OCI-LY7 (cell line): ENCODE measurements around the gene KCNK16. TPM values are rescaled to one million over a fixed set of nuclear protein-coding genes. Genes with fewer than 3 reads are reported as not detected.

ENCODE experiments used
- BruUV-seq: library from RNA; stranded (reverse); fragments of 400-500 nt; replicated peaks from 2 replicates; lab custom pipeline; 2021; lab: Mats Ljungman, UMichigan
- CTCF ChIA-PET: fragments of 300-600 bp; sonication (Branson Sonifier 250); formaldehyde crosslinking; loops from one replicate; lab custom pipeline; 2022; ENCODE audit warnings: antibody characterized with exemption; ENCODE audit not compliant: unreplicated experiment; lab: Charles Lee
- POLR2A ChIA-PET: fragments of 300-600 bp; sonication (Branson Sonifier 250); formaldehyde crosslinking; loops from one replicate; lab custom pipeline; 2022; ENCODE audit warnings: antibody characterized with exemption; lab: Charles Lee
- DNase-seq: peaks from one replicate; pipeline ENCODE4 v3.0.0-alpha.2; 2015; ENCODE audit warnings: low spot score
- H2AFZ ChIP-seq: fragments of 200-600 bp; sonication (generic), shearing (Covaris generic); 2 replicates; pipeline ENCODE4 v1.6.1; 2014; ENCODE audit warnings: mild to moderate bottlenecking, antibody characterized with exemption, low read length, moderate library complexity
- H3K27ac ChIP-seq: fragments of 200-600 bp; sonication (generic); 2 replicates; pipeline ENCODE4 v1.5.1; 2014; ENCODE audit warnings: mixed run types, low read depth, mild to moderate bottlenecking, moderate library complexity, low read length, inconsistent platforms; ENCODE audit not compliant: poor library complexity, severe bottlenecking
- H3K36me3 ChIP-seq: fragments of 200-600 bp; sonication (generic); 2 replicates; pipeline ENCODE4 v1.6.1; 2014; ENCODE audit warnings: mild to moderate bottlenecking, antibody characterized with exemption, low read length, moderate library complexity, mixed read lengths; ENCODE audit not compliant: insufficient read depth
- H3K4me1 ChIP-seq: fragments of 200-600 bp; sonication (generic); 2 replicates; pipeline ENCODE4 v1.5.1; 2014; ENCODE audit warnings: mild to moderate bottlenecking, low read length; ENCODE audit not compliant: insufficient read depth, poor library complexity, severe bottlenecking
- H3K4me2 ChIP-seq: fragments of 200-600 bp; sonication (generic); 2 replicates; pipeline ENCODE4 v1.6.1; 2014; ENCODE audit warnings: mild to moderate bottlenecking, low read length
- H3K4me3 ChIP-seq: fragments of 200-600 bp; sonication (generic); 2 replicates; pipeline ENCODE4 v1.5.1; 2014; ENCODE audit warnings: mild to moderate bottlenecking, low read depth, low read length; ENCODE audit not compliant: poor library complexity, severe bottlenecking
- H3K79me2 ChIP-seq: fragments of 200-600 bp; sonication (generic); 2 replicates; pipeline ENCODE4 v1.6.1; 2016; ENCODE audit warnings: low read depth, mild to moderate bottlenecking, low read length, moderate library complexity, mixed read lengths; ENCODE audit not compliant: insufficient read depth
- H3K9me2 ChIP-seq: fragments of 200-600 bp; sonication (generic); 2 replicates; pipeline ENCODE4 v1.6.1; 2016; ENCODE audit warnings: mild to moderate bottlenecking, low read length, mixed read lengths; ENCODE audit not compliant: insufficient read depth
- H3K9me3 ChIP-seq: fragments of 200-600 bp; sonication (generic); 2 replicates; pipeline ENCODE4 v1.6.1; 2014; ENCODE audit warnings: mild to moderate bottlenecking, mixed run types, low read length, mixed read lengths
- H4K20me1 ChIP-seq: fragments of 200-600 bp; sonication (generic); 2 replicates; pipeline ENCODE4 v1.6.1; 2014; ENCODE audit warnings: mild to moderate bottlenecking, antibody characterized with exemption, low read length, moderate library complexity, mixed read lengths; ENCODE audit not compliant: insufficient read depth
- CTCF ChIP-seq: fragments of 200-600 bp; sonication (generic); conservative IDR thresholded peaks from 2 replicates; pipeline ENCODE4 v1.5.1; 2014; ENCODE audit warnings: mild to moderate bottlenecking, antibody characterized with exemption, low read length, moderate library complexity, mixed read lengths
- EZH2phosphoT487 ChIP-seq: fragments of 200-600 bp; sonication (generic); IDR thresholded peaks from 2 replicates; pipeline ENCODE4 v1.6.1; 2018; ENCODE audit warnings: low read depth, borderline replicate concordance, mild to moderate bottlenecking, mixed run types, antibody characterized with exemption, low read length, moderate library complexity, mixed read lengths
- intact Hi-C: fragments of 100-400 bp; cut with micrococcal nuclease; formaldehyde crosslinking; loops from one replicate; pipeline ENCODE4 v1.10.0; 2022; ENCODE audit not compliant: unreplicated experiment
- total RNA-seq, 2 experiments: library from RNA; depleted of rRNA in 1 of 2; stranded (reverse); fragments of >200 nt in 1 of 2; shearing (Covaris generic) in 1 of 2; gene quantifications; 2 replicates each; pipeline ENCODE4 v1.2.3, GENCODE V29; 2014 to 2022

The KCNK16 gene
- total RNA-seq, 2 experiments from 2014 or later: not detected

- intact Hi-C loops: no loop called here
- CTCF ChIA-PET: no interaction called here
- H3K36me3 ChIP-seq: no peaks in the 10 kb centered on the region
Observed at GRCh38 chr6:39350723-39351505, 28.4 kb upstream of the KCNK16 start.

GRCh38 chr6:39348740-39349139 is 26.2 kb upstream of the KCNK16 start:
- H2AFZ ChIP-seq: no peak overlapping the region
- H3K4me2 ChIP-seq: no peak overlapping the region
- H3K4me3 ChIP-seq: no peak overlapping the region
- ChIA-PET POLR2A (no interaction called here), CTCF (no interaction called here)
- no peaks in the 10 kb centered on the region for H4K20me1 ChIP-seq
- no peaks in the 10 kb centered on the region for H3K4me1 ChIP-seq
- intact Hi-C loops: loop anchor here (5.0 kb wide), 1 partner anchor 544 kb away; no protein-coding TSS in a partner anchor
- TF ChIP-seq EZH2phosphoT487: no peak
- TF ChIP-seq CTCF: no peak
- no peaks in the 10 kb centered on the region for H3K79me2 ChIP-seq
- no peak overlapping the region for H3K27ac ChIP-seq
- H3K36me3 ChIP-seq: no peaks in the 10 kb centered on the region
- no peaks in the 10 kb centered on the region for H3K9me2 ChIP-seq
- DNase-seq: no peak
- BruUV-seq: no TSS peak
- H3K9me3 ChIP-seq: no peaks in the 10 kb centered on the region

More at GRCh38 chr6:39350723-39351505, 28.4 kb upstream of the KCNK16 start:
- DNase-seq: no peak
- Histone ChIP-seq H4K20me1 (no peaks in the 10 kb centered on the region), H3K4me2 (no peak overlapping the region), H3K9me3 (no peaks in the 10 kb centered on the region), H3K4me3 (no peak overlapping the region), H2AFZ (no peak overlapping the region), H3K79me2 (no peaks in the 10 kb centered on the region), H3K27ac (no peak overlapping the region), H3K9me2 (no peaks in the 10 kb centered on the region), H3K4me1 (no peaks in the 10 kb centered on the region)
- TF ChIP-seq CTCF (no peak), EZH2phosphoT487 (no peak)
- POLR2A ChIA-PET: no interaction called here
- no TSS peak for BruUV-seq
